Suppressor macrophage (primary cell): ENCODE measurements around the gene KCNIP3.

Experiments
- DNase-seq, 4 experiments: peaks; one replicate each; pipeline ENCODE4 v3.0.0-alpha.2; 2020 to 2022

KCNIP3 gene

DNA sequence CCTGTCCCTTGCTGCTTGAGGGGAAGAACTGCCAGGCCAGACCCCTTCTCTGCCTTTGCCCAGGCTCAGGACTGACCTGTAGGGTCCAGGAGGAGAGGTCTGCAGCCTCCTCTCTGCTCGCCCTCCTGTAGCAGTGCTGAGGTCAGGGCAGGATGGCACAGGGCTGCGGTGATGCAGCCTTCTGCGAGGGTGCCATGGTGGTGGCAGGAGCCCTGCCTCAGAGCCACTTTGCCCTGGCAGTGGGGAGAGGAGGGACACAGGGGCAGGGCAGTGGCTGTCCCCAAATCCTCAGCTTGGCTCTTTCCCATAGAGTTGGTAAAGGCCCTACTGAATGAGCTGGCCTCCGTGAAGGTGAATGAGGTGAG is 22.0 kb upstream of the KCNIP3 start:
- no peak for DNase-seq

DNA sequence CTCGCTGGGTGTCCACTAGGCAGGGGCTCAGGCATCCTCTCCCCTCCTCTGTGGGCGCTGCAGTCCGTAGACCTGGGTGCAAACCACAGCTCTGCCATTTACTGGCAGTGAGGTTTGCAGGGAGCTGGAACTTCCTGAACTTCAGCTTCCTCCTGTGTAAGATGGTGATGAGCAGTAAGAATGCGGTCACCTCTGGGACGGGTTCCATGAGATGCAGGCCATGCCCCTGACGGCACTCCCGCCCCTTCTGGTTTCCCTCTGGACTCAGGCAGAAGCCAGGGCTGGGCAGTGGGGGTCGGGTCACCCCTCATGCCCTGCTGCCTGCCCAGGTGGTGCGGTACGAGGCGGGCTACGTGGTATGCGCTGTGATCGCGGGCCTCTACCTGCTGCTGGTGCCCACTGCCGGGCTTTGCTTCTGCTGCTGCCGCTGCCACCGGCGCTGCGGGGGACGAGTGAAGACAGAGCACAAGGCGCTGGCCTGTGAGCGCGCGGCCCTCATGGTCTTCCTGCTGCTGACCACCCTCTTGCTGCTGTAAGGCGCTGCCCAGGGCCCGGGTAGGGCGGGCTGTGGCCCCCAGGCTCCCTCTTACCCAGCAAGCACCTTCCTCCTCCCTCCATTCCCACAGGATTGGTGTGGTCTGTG is 21.4 kb upstream of the KCNIP3 start:
- DNase-seq, result peak in 3 of 4 experiments; percentile 16 to 24 (median 23)

- no peak for DNase-seq
Observed at GRCh38 chr2:95276244-95276887, 20.8 kb upstream of the KCNIP3 start.

GRCh38 chr2:95276888-95277245 is 20.3 kb upstream of the KCNIP3 start:
- DNase-seq, result no peak

DNA sequence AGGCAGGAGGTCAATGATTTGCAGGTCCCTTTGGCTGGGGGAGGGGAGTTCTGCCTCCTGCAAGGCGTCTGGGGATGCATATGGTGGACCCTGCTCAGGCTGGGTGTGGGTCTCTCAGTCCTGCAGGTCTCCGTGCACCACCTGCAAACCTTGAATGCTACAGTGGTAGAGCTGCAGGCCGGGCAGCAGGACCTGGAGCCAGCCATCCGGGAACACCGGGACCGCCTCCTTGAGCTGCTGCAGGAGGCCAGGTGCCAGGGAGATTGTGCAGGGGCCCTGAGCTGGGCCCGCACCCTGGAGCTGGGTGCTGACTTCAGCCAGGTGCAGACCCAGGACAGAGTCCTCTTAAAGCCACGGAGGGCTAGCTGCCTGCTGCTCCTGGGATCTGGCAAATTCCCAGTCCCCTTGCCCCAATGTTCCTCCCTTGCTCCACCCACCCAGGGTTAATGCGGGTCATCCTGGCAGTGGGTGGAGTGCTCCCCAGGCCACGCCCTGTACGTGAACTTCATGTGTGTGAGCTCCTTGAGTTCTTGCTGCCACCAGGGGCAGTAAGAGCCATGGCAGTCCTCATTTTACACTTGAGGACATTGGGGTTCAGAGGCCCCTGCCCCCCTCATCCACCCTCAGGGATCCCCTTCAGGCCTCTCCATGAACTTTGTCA is 19.8 kb upstream of the KCNIP3 start:
- peak in 3 of 4 experiments; percentile 9 to 38 (median 28) for DNase-seq

- DNase-seq, result no peak
Observed at GRCh38 chr2:95278051-95278471, 19.1 kb upstream of the KCNIP3 start.

GRCh38 chr2:95278637-95279225 is 18.4 kb upstream of the KCNIP3 start:
- no peak for DNase-seq

- DNase-seq, result no peak
Observed at GRCh38 chr2:95279435-95280035, 17.6 kb upstream of the KCNIP3 start.

DNA sequence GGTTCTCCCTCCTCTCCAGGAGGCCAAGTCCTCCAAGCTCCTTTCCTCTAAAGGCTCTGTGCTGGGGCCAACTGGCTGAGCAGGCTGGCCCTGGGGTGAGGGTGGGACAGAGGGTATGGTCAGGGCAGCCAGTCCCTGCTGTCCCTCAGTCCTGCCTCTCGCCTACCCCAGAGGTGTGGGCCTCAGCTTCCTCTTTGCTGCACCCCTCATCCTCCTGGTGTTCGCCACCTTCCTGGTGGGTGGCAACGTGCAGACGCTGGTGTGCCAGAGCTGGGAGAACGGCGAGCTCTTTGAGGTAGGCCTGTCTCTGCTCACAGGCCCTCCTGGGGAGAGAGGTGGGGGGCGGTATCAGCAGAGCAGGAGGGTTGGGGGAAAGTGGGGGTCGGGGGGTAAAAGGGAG is 16.1 kb upstream of the KCNIP3 start:
- no peak for DNase-seq

DNA sequence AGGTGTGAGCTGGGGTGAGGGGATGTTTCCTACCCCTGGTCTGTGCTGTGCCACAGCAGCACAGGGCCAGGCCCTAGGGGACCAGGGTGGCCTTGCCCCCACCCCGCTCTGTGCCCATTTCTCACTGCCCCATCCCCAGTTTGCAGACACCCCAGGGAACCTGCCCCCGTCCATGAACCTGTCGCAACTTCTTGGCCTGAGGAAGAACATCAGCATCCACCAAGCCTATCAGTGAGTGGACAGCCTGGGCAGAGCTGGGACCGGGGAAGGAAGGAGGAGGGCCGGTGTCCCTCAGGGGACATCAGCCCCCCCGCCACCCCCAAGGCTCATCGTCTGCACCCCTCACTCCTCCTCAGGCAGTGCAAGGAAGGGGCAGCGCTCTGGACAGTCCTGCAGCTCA is 15.4 kb upstream of the KCNIP3 start:
- DNase-seq, result no peak

DNA sequence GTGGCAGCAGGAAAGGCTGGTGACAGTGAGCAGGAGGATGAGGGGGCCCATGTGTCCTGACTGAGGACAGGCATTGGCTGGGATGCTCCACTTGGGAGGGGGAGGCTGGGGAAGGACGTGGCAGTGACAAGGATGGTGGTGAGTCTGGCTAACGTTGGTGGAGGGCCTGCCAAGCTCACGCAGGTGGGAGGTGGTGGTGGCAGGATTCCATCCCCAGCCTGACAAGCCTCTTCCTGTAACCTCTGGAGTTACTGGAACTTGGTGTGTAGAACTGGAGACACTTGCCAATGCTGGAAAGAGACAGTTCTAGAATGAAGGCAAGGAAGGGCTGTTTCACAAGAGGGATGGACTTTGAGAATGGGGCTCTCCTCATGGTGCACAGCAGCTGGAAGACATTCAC is 14.7 kb upstream of the KCNIP3 start:
- no peak for DNase-seq

- no peak for DNase-seq
Observed at GRCh38 chr2:95283562-95283961, 13.6 kb upstream of the KCNIP3 start.

- DNase-seq, result no peak
Observed at GRCh38 chr2:95284886-95285541, 12.1 kb upstream of the KCNIP3 start.

- no peak for DNase-seq
Observed at GRCh38 chr2:95285542-95285932, 11.6 kb upstream of the KCNIP3 start.

GRCh38 chr2:95287336-95287735 is 9.8 kb upstream of the KCNIP3 start:
- no peak for DNase-seq

- no peak for DNase-seq
Observed at GRCh38 chr2:95287806-95288205, 9.3 kb upstream of the KCNIP3 start.

DNA sequence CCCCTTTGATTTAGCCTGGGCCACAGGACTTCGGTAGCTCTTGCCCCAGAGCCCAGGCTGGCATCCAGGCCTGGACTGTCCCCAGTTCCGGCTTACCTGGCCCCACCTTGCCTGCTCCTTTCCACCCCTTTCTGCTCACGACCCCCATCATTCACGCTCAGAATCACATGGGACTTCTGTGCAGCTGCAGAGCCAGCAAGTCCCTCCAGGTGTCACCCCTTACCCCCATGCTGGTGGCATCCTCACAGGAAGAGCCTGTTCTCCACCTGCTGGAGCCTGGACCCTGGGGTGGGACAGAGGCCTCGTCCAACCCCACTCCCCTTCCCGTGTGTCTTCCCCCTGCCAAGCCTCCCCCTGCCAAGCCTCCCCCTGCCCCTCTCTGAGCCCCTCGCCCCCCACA is 7.9 kb upstream of the KCNIP3 start:
- no peak for DNase-seq

DNA sequence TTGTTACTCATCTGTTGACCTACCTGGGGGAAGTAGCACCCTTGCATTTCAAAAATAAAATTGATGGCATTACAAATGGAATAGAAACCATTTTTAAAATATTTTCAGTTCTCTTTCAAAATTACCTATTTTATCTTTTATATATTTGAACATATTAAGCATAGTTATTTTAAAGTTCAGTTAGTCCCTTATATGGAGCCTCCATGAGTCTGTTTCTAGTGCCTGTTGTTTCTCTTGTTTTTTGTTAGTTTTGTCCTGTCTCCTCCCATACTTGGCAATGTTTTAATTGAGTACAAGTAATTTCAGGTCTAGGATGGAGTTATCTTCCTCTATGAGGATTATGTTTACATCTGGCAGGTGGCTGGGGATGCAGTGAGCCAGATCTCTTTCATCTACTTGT is 5.9 kb upstream of the KCNIP3 start:
- no peak for DNase-seq

DNA sequence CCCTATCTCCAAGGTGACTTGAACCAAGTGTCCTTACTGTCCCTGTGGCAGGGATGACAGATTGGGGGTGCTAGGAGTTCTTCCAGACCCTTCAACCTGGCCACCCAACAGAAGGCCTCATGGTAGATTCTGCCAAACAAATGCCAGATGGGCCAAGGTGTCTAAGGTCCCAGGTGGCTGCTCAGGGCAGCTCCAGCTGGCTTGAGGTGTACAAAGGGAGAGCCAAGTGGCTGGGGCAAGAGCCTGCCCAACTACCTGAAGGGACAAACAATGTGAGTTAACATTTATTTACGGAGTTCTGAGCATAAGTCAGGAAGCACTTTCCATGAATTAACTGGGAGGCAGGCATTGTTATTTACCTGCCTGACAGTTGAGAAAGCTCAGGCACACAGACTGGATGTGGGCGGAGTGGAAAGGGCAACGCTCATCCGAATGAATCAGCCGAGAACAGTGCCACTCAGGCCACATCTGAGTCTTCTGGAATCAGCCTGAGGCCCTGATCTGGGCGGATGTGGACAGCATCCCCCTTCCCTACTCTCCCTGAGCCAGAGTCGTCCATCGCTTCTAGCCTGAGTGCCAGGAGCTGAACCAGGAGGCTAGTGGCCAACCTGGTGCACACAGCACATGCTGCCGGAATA is 4.4 kb upstream of the KCNIP3 start:
- no peak for DNase-seq

GRCh38 chr2:95294579-95295250 is 2.4 kb upstream of the KCNIP3 start:
- DNase-seq, result no peak

DNA sequence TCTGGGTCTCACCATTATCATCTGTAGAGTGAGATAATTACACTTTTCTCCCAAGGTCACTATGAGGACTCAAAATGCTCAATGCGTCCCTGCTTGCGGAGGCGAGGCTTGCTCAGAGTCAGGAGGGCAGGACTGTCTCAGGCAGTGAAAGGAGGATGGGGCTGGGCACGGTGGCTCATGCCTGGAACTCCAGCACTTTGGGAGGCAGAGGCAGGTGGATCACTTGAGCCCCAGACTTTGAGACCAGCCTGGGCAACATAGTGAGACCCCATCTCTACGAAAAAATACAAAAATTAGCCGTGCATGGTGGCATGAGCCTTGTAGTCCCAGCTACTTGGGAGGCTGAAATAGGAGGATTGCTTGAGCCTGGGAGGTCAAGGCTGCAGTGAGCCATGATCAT is 1.8 kb upstream of the KCNIP3 start:
- no peak for DNase-seq

DNA sequence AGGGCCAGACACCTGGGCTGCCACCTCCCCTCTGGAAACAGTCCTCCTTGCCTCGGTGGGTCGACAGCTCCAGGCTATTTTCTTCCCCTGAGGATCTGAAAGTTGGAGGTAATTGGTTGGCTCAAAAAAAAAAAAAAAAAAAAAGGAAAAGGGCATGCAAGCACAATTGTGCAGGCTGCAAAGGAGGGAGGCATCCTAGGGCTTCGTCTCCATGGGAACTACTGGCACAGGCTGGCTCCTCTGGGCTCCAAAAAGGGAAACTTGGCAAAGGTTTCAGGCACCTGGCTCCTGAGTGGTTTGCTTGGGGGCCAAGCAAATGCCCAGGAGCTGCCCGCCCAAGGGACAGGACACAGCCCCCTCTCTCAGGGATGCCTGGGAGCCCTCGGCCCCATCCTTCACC is 1.1 kb upstream of the KCNIP3 start:
- no peak for DNase-seq
